ENCODE data around the gene HS3ST4. TPM values are rescaled to one million over a fixed set of nuclear protein-coding genes. Genes with fewer than 3 reads are reported as not detected.

HS3ST4 gene
- total and polyA plus RNA-seq, 2 donors (not counting 1 experiment from before 2014, with no cell fraction given): not detected

DNA sequence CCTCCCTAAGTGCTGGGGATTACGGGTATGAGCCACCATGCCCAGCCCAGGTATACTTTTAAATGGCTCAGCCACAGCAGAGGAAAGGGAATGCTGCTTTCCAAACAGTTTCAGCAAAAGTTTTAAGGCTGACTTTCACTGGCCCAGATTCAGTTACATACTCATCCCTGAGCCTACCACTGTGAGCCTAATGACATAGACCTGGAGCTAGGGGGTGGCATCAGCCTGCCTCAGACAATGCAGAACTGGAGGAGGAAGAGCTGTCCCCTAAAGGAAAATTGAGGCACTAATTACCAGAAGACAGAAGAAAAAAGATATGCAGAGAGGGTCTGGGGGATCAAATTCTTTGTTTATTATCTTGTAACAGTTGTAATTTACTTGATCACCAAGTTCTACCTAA is 43.9 kb downstream of the HS3ST4 start:
- H3K4me3 Mint-ChIP-seq: no peak overlapping the region
- Histone ChIP-seq H2AFZ (ENCODE audit: insufficient read depth, low read depth, low read length, poor library complexity, severe bottlenecking) (no peak overlapping the region), H3K36me3 (replicated peaks in 1 of 2; ENCODE audit: control extremely low read depth in 1 of 2, control insufficient read depth in 1 of 2, extremely low read depth in 1 of 2, insufficient read depth in 2 of 2, low read length in 1 of 2) (no peaks in the 10 kb centered on the region), H3K9ac (ENCODE audit: low read length) (no peak overlapping the region), H3K79me2 (ENCODE audit: control insufficient read depth, insufficient read depth, low read length) (no peaks in the 10 kb centered on the region), H3K27me3 (replicated peaks in 1 of 4; ENCODE audit: control extremely low read depth in 1 of 4, control insufficient read depth in 3 of 4, insufficient read depth in 4 of 4, low read length in 3 of 4) (no peaks in the 10 kb centered on the region), H4K20me1 (ENCODE audit: control insufficient read depth, insufficient read depth, low read length, poor library complexity, severe bottlenecking) (no peaks in the 10 kb centered on the region), H3K4me2 (replicated peaks; ENCODE audit: low read depth, low read length, poor library complexity, severe bottlenecking) (no peak overlapping the region), H3K4me3 (ENCODE audit: control extremely low read depth in 1 of 5, extremely low read depth in 1 of 5, insufficient read depth in 1 of 5, low read depth in 2 of 5, low read length in 4 of 5) (no peak overlapping the region), H3K4me1 (ENCODE audit: control insufficient read depth in 2 of 2, insufficient read depth in 2 of 2, low read length in 2 of 2) (no peaks in the 10 kb centered on the region), H3K9me3 (ENCODE audit: control extremely low read depth in 1 of 3, control insufficient read depth in 2 of 3, insufficient read depth in 1 of 3, low read length in 2 of 3) (no peaks in the 10 kb centered on the region), H3K27ac (ENCODE audit: low read length in 2 of 2) (no peak overlapping the region)
- ChIA-PET POLR2A (no interaction called here), CTCF (no interaction called here)
- no peaks in the 10 kb centered on the region for H3K4me1 Mint-ChIP-seq
- intact Hi-C loops (cut with micrococcal nuclease): no loop called here
- H3K27me3 Mint-ChIP-seq: peaks cover 9% of the 10 kb centered on the region
- H3K27ac Mint-ChIP-seq: no peak overlapping the region
- ATAC-seq (ENCODE audit: low read depth) (no peak), DNase-seq (no peak)
- 100% methylated on average over 1 of the region's 1 CpG for WGBS (ENCODE audit: insufficient coverage)
- no peak for TF ChIP-seq EZH2 (IDR thresholded peaks at IDR 0.05; ENCODE audit: borderline replicate concordance, insufficient read depth, low read depth, low read length, poor library complexity, severe bottlenecking)
- TF ChIP-seq, protein P1, sequence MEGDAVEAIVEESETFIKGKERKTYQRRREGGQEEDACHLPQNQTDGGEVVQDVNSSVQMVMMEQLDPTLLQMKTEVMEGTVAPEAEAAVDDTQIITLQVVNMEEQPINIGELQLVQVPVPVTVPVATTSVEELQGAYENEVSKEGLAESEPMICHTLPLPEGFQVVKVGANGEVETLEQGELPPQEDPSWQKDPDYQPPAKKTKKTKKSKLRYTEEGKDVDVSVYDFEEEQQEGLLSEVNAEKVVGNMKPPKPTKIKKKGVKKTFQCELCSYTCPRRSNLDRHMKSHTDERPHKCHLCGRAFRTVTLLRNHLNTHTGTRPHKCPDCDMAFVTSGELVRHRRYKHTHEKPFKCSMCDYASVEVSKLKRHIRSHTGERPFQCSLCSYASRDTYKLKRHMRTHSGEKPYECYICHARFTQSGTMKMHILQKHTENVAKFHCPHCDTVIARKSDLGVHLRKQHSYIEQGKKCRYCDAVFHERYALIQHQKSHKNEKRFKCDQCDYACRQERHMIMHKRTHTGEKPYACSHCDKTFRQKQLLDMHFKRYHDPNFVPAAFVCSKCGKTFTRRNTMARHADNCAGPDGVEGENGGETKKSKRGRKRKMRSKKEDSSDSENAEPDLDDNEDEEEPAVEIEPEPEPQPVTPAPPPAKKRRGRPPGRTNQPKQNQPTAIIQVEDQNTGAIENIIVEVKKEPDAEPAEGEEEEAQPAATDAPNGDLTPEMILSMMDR (IDR thresholded peaks at IDR 0.05): no peak
- no peaks in the 10 kb centered on the region for H3K9me3 Mint-ChIP-seq (ENCODE audit: insufficient read depth)

DNA sequence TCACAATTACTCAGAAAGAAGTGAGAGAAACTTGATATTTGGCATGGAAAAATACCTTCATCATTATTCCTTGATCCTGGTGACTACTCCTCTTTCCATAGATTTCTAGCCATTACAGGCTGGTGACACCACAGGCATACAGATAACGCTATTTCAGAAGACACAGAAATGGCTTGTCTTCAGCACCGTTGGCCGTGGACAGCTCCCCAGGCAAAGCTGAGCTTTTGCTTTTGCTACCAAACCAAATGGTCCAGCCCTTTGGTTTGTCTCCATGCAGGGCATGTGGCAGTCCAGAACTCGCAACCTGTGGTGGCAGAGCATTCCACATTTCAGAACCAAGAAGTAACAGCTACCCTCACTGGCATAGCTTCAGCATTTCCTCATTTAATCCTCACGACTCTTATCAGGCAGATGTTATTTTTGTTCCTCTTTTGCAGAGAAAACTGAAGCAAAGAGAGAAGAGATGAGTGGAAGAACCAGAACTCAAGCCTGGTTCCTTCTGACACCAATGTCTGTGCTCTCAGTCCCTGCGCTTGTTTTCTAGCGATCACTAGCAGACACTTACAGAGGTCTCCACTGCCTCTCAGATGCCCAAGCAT is 55.5 kb downstream of the HS3ST4 start:
- ChIA-PET CTCF (no interaction called here), POLR2A (no interaction called here)
- DNase-seq (no peak), ATAC-seq (ENCODE audit: low read depth) (no peak)
- no peaks in the 10 kb centered on the region for H3K36me3 ChIP-seq (replicated peaks in 1 of 2; ENCODE audit: control extremely low read depth in 1 of 2, control insufficient read depth in 1 of 2, extremely low read depth in 1 of 2, insufficient read depth in 2 of 2, low read length in 1 of 2)
- no peak overlapping the region for H3K4me3 ChIP-seq (ENCODE audit: control extremely low read depth in 1 of 5, extremely low read depth in 1 of 5, insufficient read depth in 1 of 5, low read depth in 2 of 5, low read length in 4 of 5)
- H3K79me2 ChIP-seq (ENCODE audit: control insufficient read depth, insufficient read depth, low read length): no peaks in the 10 kb centered on the region
- no peak for TF ChIP-seq EZH2 (IDR thresholded peaks at IDR 0.05; ENCODE audit: borderline replicate concordance, insufficient read depth, low read depth, low read length, poor library complexity, severe bottlenecking)
- TF ChIP-seq, protein P1 (IDR thresholded peaks at IDR 0.05): no peak
- H3K9me3 ChIP-seq (ENCODE audit: control extremely low read depth in 1 of 3, control insufficient read depth in 2 of 3, insufficient read depth in 1 of 3, low read length in 2 of 3): peaks cover 0 to 3% (median 3%) of the 10 kb centered on the region in 3 donors
- no peak overlapping the region for H3K4me3 Mint-ChIP-seq
- no peaks in the 10 kb centered on the region for H3K4me1 ChIP-seq (ENCODE audit: control insufficient read depth in 2 of 2, insufficient read depth in 2 of 2, low read length in 2 of 2)
- no peak overlapping the region for H3K4me2 ChIP-seq (replicated peaks; ENCODE audit: low read depth, low read length, poor library complexity, severe bottlenecking)
- no peak overlapping the region for H3K27ac Mint-ChIP-seq
- H3K9ac ChIP-seq (ENCODE audit: low read length): no peak overlapping the region
- no peak overlapping the region for H2AFZ ChIP-seq (ENCODE audit: insufficient read depth, low read depth, low read length, poor library complexity, severe bottlenecking)
- peaks cover 4% of the 10 kb centered on the region for H3K9me3 Mint-ChIP-seq (ENCODE audit: insufficient read depth)
- no peaks in the 10 kb centered on the region for H3K4me1 Mint-ChIP-seq
- no peak overlapping the region for H3K27ac ChIP-seq (ENCODE audit: low read length in 2 of 2)
- intact Hi-C loops (cut with micrococcal nuclease): no loop called here
- H3K27me3 ChIP-seq (replicated peaks in 1 of 4; ENCODE audit: control extremely low read depth in 1 of 4, control insufficient read depth in 3 of 4, insufficient read depth in 4 of 4, low read length in 3 of 4): no peaks in the 10 kb centered on the region
- WGBS (ENCODE audit: insufficient coverage): 80% methylated on average over 6 of the region's 7 CpGs
- peaks cover 4% of the 10 kb centered on the region for H3K27me3 Mint-ChIP-seq
- H4K20me1 ChIP-seq (ENCODE audit: control insufficient read depth, insufficient read depth, low read length, poor library complexity, severe bottlenecking): no peaks in the 10 kb centered on the region

All from B cell (primary cell).